ENCODE measurements around the gene GFM2. TPM values are rescaled to one million over a fixed set of nuclear protein-coding genes. Genes with fewer than 3 reads are reported as not detected.
"Not testable (repeated sequence)": the region's sequence is repeated elsewhere in the genome, so short reads cannot be mapped to it uniquely, and the experiment has no call there.

Gene GFM2
- total RNA-seq, 1 donor from 2014 or later = 34.6 TPM

DNA sequence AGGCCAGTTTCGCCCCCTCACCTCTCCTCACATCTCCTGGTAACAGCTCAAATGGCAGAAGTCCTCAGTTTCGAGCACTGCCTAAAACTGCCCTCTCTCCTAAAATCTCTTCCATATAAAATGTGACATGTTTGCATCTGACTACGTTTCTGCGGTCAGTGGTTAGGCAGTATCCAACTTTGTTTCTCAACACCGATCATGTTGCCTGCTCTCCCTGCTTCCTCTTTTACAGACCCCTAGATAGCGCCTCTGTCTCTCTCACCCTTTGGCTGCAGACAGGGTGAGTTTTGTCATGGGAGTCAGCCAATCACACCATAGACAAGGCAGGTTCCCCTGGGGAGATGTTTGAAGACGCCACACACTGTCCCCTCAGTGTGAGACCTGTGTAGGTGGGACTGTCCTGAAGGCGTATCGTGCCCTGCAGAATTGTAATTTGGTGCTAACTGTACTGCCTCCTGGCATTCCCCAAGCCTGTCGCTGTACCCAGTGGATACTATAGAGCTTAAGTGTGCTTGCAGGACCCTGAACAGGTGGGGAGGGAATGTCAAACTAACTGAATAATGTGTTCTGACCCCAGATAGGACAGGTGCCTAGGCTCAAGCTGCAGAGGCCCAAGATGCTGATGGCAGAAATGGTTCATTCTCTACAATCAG lies 80.8 kb downstream of the GFM2 start:
- peaks cover 30% of the 10 kb centered on the region for H3K36me3 Mint-ChIP-seq (ENCODE audit: low read depth)
- peak overlapping the region; percentile 23 for H3K27ac Mint-ChIP-seq
- peak overlapping the region; percentile 81 for H3K4me3 Mint-ChIP-seq (ENCODE audit: low read depth)
- H3K4me1 Mint-ChIP-seq (ENCODE audit: low read depth) = peaks cover 17% of the 10 kb centered on the region
- H3K9me3 Mint-ChIP-seq = no peaks in the 10 kb centered on the region
- DNase-seq (ENCODE audit: low spot score) = no peak
- intact Hi-C loops (cut with micrococcal nuclease) = loop anchor here (2.0 to 10.0 kb wide), 2 partner anchors 81 to 369 kb away; partner anchors contain the start of genes GCNT4, GFM2 and NSA2
- peaks cover 9% of the 10 kb centered on the region for H3K27me3 Mint-ChIP-seq (ENCODE audit: low read depth)

DNA sequence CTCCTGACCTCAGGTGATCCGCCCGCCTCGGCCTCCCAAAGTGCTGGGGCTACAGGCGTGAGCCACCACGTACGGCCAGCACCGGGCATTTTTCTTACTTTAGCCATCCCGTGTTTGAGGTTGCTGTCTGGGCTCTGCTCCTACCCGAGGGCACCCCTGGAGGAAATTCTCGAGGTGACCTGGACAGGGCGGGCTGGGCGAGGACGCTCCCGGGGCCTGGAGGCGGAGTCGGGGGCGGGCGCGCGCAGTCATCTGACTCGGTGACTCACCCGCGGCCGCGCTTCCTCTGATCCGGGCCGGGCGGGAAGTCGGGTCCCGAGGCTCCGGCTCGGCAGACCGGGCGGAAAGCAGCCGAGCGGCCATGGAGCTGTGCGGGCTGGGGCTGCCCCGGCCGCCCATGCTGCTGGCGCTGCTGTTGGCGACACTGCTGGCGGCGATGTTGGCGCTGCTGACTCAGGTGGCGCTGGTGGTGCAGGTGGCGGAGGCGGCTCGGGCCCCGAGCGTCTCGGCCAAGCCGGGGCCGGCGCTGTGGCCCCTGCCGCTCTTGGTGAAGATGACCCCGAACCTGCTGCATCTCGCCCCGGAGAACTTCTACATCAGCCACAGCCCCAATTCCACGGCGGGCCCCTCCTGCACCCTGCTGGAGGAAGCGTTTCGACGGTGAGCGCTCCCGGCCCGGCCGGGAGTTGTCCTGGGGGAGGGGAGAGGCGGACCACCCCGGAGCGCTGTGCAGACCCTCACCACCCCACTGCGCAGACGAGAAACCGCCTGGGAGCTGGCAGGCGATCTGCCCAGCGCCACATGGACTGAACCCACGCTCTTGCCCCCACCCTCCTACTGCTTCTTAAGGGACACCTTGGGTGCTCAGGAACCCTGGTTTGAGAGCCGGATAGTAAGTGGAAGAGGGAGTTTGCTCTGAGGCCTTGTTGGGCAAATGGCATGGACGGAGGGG lies 81.7 kb downstream of the GFM2 start, which contains the start of gene HEXB:
HEXB (plus strand) TSS at position 334 of the 952 bp plus-strand sequence; CDS start at position 362, 28 bp downstream.
- peaks cover 17% of the 10 kb centered on the region for H3K4me1 Mint-ChIP-seq (ENCODE audit: low read depth)
- H3K27ac Mint-ChIP-seq = peak within 1 kb of the TSS; percentile 23
- no peaks in the 10 kb centered on the region for H3K9me3 Mint-ChIP-seq
- H3K4me3 Mint-ChIP-seq (ENCODE audit: low read depth) = peak within 1 kb of the TSS; percentile 81
- DNase-seq (ENCODE audit: low spot score) = peak; percentile 79
- intact Hi-C loops (cut with micrococcal nuclease) = loop anchor here (2.0 to 10.0 kb wide), 2 partner anchors 82 to 370 kb away; partner anchors contain the start of genes GCNT4, GFM2 and NSA2
- peaks cover 17% of the 10 kb centered on the region for H3K27me3 Mint-ChIP-seq (ENCODE audit: low read depth)
- H3K36me3 Mint-ChIP-seq (ENCODE audit: low read depth) = peaks cover 24% of the 10 kb centered on the region

DNA sequence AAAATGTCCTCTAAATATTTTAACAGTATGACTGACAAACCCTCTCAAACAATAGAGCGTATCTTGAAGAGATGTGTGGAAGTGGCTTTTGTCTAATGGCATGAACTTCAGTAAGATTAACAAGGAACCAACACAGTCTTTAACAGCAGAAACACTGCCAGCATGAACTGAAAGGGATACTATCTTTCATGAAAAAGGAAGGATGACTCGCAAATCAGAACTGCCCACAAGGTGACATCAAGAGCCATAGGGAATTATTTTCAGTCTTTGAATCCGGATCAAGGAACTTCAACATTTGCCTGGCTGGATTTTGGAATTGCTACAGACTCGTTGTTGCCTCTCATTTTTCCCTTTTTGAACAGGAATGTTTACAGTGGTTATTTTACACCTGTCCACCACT lies 87.0 kb downstream of the GFM2 start:
- no peak overlapping the region for H3K27ac Mint-ChIP-seq
- intact Hi-C loops (cut with micrococcal nuclease) = loop anchor here (10.0 kb wide), 1 partner anchor 375 kb away; the partner anchor contains the start of gene GCNT4
- no peaks in the 10 kb centered on the region for H3K9me3 Mint-ChIP-seq
- peaks cover 3% of the 10 kb centered on the region for H3K4me1 Mint-ChIP-seq (ENCODE audit: low read depth)
- DNase-seq (ENCODE audit: low spot score) = no peak
- H3K27me3 Mint-ChIP-seq (ENCODE audit: low read depth) = peaks cover 35% of the 10 kb centered on the region
- H3K4me3 Mint-ChIP-seq (ENCODE audit: low read depth) = no peak overlapping the region
- H3K36me3 Mint-ChIP-seq (ENCODE audit: low read depth) = no peaks in the 10 kb centered on the region

DNA sequence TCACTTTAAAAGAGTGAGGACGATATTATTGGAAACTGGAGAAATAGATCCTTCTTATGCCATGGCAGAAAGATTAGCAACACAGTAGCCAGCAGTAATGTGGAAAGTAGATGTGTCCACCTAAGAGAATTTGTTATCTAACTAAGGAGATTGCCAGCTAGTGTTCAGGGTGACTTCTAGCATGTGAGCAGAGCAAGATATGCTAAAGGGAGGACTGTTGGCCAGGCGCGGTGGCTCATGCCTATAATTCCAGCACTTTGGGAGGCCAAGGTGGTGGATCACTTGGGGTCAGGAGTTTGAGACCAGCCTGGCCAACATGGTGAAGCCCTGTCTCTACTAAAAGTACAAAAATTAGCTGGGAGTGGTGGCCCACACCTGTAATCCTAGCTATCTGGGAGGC lies 87.6 kb downstream of the GFM2 start:
- DNase-seq (ENCODE audit: low spot score); H3K9me3 Mint-ChIP-seq; intact Hi-C loops (cut with micrococcal nuclease); H3K4me1 Mint-ChIP-seq (ENCODE audit: low read depth); H3K36me3 Mint-ChIP-seq (ENCODE audit: low read depth); H3K27ac Mint-ChIP-seq; H3K4me3 Mint-ChIP-seq (ENCODE audit: low read depth): not testable (repeated sequence)
- peaks cover 36% of the 10 kb centered on the region for H3K27me3 Mint-ChIP-seq (ENCODE audit: low read depth)

DNA sequence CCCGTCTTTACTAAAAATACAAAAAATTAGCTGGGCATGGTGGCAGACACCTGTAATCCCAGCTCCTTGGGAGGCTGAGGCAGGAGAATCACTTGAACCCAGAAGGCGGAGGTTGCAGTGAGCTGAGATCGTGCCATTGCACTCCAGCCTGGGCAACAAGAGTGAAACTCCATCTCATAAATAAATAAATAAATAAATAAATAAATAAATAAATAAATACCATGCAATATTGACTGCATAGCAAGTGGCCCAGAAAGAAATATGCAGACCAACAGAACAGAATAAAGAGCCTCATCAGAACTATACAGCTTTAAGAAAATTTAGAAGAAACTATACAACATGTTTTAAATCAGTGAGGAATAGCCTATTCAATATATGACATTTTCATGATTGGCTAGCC lies 88.8 kb downstream of the GFM2 start:
- H3K4me1 Mint-ChIP-seq (ENCODE audit: low read depth); DNase-seq (ENCODE audit: low spot score); H3K9me3 Mint-ChIP-seq; H3K36me3 Mint-ChIP-seq (ENCODE audit: low read depth); intact Hi-C loops (cut with micrococcal nuclease); H3K4me3 Mint-ChIP-seq (ENCODE audit: low read depth); H3K27ac Mint-ChIP-seq: not testable (repeated sequence)
- H3K27me3 Mint-ChIP-seq (ENCODE audit: low read depth) = peaks cover 38% of the 10 kb centered on the region

DNA sequence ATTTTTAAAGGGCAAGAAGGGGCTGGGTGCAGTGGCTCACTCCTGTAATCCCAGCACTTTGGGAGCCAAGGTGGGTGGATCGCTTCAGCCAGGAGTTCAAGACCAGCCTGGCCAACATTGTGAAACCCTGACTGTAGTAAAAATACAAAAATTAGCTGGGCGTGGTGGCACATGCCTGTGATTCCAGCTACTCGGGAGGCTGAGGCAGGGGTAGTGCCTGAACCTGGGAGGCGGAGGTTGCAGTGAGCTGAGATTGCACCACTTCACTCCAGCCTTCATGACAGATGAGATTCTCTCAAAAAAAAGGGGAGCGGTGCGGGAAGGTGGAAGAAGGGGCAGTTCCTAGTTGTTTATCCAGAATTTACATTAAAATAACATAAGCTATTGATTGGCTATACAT lies 90.5 kb downstream of the GFM2 start:
- H3K9me3 Mint-ChIP-seq; intact Hi-C loops (cut with micrococcal nuclease); H3K4me1 Mint-ChIP-seq (ENCODE audit: low read depth); DNase-seq (ENCODE audit: low spot score); H3K36me3 Mint-ChIP-seq (ENCODE audit: low read depth); H3K27ac Mint-ChIP-seq; H3K4me3 Mint-ChIP-seq (ENCODE audit: low read depth): not testable (repeated sequence)
- H3K27me3 Mint-ChIP-seq (ENCODE audit: low read depth) = peaks cover 36% of the 10 kb centered on the region

DNA sequence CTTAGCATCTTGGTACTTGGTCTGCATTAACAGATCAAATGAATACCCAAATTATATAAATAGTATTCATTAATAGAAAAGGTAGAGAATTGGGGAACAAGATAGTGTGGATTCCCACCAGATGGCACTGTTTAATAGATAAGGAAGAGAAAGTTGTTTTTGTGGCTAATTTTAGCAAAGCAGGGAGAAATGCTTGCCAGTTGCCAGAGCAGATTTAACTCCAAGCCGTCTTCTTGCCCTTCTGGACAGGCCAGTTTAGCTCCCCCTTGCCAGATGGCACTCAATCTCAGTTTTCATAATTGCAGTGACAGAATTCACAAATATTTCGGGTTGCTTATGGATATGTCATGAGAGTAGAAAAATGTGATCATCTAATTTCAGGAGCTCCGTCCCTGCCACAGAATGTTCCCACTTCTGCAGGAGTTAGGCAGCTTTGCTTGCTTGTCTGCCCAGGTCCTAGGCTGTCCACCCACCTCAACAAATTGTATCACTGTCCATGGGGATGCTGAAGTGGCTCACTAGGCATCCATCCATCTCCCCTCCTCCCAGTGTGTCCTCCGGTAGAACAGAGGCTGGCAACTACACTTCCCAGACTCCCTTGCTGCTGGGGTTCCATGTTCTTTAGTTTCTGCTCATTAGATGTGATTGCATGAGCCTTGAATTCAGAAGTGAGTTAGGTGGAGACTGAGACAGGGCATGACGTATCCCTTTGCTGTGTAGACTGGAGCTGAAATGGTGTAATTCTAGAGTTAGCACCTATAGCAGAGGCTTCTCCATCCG lies 93.7 kb downstream of the GFM2 start:
- H3K36me3 Mint-ChIP-seq (ENCODE audit: low read depth) = no peaks in the 10 kb centered on the region
- DNase-seq (ENCODE audit: low spot score) = no peak
- H3K27ac Mint-ChIP-seq = no peak overlapping the region
- no peaks in the 10 kb centered on the region for H3K9me3 Mint-ChIP-seq
- H3K27me3 Mint-ChIP-seq (ENCODE audit: low read depth) = peaks cover 17% of the 10 kb centered on the region
- intact Hi-C loops (cut with micrococcal nuclease) = loop anchor here (2.0 kb wide), 1 partner anchor 246 kb away; no protein-coding TSS in a partner anchor
- H3K4me1 Mint-ChIP-seq (ENCODE audit: low read depth) = no peaks in the 10 kb centered on the region
- no peak overlapping the region for H3K4me3 Mint-ChIP-seq (ENCODE audit: low read depth)

DNA sequence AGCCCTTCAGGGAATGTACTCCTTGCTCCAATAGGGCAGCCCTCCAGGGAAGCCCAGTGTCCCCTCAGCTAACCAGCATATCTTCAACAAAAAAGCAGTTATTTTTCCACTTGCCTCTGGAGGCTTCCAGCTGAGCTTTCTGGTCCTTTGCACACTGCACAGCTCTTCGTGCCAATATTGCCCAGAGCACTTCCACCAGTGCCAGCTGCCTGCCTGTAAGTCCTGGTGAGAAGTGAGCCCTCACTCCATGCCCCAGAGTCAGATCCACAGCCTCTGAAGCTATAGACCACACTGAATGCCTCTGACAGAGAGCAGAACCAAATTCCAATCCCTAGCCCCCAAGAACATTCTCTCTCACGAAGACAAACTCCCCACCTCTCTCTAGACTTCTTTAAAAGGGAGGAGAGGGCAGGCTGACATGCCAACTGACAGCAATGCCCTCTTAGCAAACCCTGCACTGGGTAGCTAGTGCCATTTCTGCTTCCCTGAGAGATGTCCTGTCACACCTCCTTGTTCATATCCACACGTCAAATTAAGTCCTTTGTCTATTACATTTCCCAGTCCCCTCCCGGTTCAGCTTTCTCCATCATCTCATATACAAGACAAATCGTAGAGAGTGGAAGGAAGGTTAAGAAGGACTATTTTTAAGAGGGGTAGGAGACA lies 94.6 kb downstream of the GFM2 start:
- H3K36me3 Mint-ChIP-seq (ENCODE audit: low read depth) = no peaks in the 10 kb centered on the region
- intact Hi-C loops (cut with micrococcal nuclease) = loop anchor here (2.0 kb wide), 1 partner anchor 246 kb away; no protein-coding TSS in a partner anchor
- no peaks in the 10 kb centered on the region for H3K4me1 Mint-ChIP-seq (ENCODE audit: low read depth)
- DNase-seq (ENCODE audit: low spot score) = no peak
- no peaks in the 10 kb centered on the region for H3K9me3 Mint-ChIP-seq
- no peak overlapping the region for H3K4me3 Mint-ChIP-seq (ENCODE audit: low read depth)
- H3K27me3 Mint-ChIP-seq (ENCODE audit: low read depth) = peaks cover 17% of the 10 kb centered on the region
- no peak overlapping the region for H3K27ac Mint-ChIP-seq

Other genes starting within 250 kb of the GFM2 start
- 0.87 and 1.2 TPM in 2 replicates for gene ENC1, start 126.4 kb downstream of the GFM2 start, total RNA-seq
- 56.6 and 59.0 TPM in 2 replicates for gene HEXB, start 81.9 kb downstream of the GFM2 start, total RNA-seq
- 83.9 and 91.4 TPM in 2 replicates for gene NSA2, start 132 bp upstream of the GFM2 start, total RNA-seq
- gene FAM169A, start 99.3 kb upstream of the GFM2 start, total RNA-seq = 1.9 and 2.1 TPM in 2 replicates